HG03139 (cell line): ENCODE results near the gene PPP1R1C.

Experiments
- ATAC-seq: cut with Tn5 transposase; IDR thresholded peaks from one replicate; pipeline ENCODE4 v1.9.1; 2021; ENCODE audit not compliant: unreplicated experiment

PPP1R1C gene

GRCh38 chr2:182098648-182099047 is 113.0 kb downstream of the PPP1R1C start:
- no peak for ATAC-seq

GRCh38 chr2:182101263-182101662 is 115.6 kb downstream of the PPP1R1C start:
- no peak for ATAC-seq

- ATAC-seq = no peak
Measured at GRCh38 chr2:182103526-182103925, 117.9 kb downstream of the PPP1R1C start.

GRCh38 chr2:182110347-182110746 is 124.7 kb downstream of the PPP1R1C start:
- no peak for ATAC-seq

GRCh38 chr2:182113334-182113733 is 127.7 kb downstream of the PPP1R1C start:
- ATAC-seq = no peak

DNA sequence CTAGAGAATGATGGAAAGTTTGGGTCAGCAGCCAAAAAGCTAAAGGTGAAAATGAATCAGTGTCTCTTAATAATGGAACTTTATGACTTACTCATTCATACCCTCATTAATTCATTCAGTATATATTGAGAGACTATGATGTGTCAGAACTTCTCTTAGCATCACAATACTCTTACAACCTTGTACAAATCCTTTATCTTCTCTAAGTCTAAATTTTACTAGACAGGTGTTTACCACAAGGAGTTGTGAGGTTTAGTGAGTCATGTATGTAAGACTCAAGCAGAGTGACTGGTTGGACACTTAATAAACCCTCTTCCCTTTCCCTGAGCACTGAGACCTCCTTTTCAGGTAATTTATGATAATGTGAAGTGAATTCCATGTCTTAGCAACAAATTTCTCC is 129.6 kb downstream of the PPP1R1C start:
- no peak for ATAC-seq

DNA sequence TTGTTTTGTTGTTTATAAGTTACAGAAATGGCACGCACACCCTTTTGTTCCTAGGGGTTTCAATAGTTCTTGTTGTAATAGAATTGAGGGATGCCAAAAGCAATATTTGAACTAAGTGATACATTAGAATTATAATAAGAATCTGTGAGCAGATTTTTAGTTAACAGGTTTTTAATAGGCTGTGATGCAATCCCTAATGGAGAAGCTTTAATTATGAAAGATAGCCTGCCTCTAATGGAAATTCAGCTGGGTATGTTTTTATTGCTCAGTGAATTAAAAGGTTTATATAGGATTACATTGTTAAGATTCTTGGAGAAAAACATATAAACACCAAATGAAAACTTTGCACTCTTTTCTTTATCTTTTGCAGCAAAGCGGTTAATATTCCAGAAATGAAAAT is 131.1 kb downstream of the PPP1R1C start:
- no peak for ATAC-seq

GRCh38 chr2:182117196-182117595 is 131.5 kb downstream of the PPP1R1C start:
- no peak for ATAC-seq

DNA sequence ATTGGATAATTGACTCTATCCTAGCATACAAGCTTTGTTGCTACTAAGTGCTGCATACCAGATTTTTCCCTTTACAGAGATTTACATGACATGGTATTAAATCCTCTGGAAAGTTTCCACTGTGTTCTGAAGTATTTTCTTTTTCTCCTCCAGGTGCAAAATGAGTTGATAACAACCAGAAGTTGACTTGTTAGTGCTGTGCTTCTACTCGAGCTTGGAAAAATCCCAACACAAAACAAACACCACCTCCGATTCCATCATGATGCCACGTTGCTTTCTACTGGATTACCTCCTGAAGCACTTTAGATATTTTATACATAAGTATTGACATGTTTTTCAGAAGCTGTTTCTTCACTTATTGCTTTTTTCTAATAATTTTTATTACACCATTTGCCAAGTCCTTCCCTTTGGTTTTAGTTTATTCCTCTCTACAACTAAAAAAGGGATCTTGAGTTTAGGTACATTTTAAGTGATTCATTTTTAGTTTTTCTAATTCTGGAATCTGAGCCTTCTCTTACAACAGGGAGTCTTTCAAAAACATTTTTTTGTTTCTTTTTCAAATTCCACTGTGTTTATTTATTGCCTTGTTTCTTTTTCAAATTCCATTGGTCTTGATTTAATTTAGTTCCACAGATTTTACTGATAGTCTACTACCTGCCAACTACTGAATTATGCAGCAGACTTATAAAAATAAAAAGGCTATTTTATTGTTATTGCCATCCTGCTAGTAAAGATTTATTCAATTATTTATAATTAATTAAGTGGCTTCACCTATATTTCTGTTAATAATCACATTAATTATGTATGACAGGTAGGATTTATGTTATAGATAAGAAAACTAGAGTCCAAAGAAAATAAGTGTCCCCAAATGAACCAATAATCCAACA is 143.4 kb downstream of the PPP1R1C start:
- ATAC-seq = no peak

DNA sequence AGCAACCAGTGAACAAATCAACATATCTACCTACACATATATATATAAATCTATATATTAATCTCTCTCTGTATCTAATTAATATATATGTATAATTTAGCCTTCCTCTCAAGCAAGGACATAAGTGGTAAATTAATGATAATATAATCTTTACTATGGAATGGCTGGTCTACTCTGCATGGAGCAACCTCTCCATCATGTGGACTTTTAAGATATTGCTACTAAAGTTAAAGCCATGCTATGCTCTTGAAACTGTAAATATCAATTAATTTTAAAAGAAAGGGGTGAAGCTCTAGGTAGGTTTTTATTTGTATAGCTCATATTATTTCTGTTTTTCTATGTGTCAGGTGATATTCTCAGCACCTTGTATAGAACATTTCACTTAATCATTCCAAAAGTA is 147.0 kb downstream of the PPP1R1C start:
- ATAC-seq = no peak

DNA sequence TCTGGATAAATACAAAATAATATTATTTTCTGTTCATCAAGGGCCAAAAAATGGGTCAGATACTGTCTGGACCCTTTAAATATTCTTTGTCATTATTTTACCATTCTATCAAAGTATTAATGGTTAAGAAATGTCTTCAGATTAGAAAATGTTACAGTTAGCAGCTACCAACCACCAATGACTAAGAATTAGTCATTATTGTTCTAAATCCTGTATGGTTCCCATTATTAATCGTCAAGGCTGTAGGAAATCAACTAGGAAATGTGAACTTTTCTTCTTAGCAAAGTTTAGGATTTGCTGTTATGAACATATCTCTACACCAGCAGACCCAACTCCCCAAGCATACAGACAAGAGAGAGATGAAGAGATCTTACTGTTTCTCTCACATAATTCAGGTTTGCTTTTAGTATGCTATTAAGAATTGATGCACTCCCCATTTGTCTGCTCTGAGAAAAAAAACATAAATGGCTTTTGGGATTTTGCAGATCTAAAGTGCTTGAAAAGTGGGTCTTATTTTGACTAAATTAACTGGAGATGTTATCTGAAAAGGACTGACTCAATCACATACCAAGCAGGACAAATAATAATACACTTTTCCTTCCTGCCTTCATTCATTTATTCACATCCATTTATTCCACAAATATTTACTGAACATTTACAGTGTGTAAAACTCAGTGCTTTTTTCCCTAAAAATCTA is 147.7 kb downstream of the PPP1R1C start:
- ATAC-seq = no peak

- ATAC-seq = no peak
Measured at GRCh38 chr2:182134201-182134600, 148.5 kb downstream of the PPP1R1C start.

GRCh38 chr2:182142062-182142461 is 156.4 kb downstream of the PPP1R1C start:
- ATAC-seq = no peak

- ATAC-seq = no peak
Measured at GRCh38 chr2:182144041-182144775, 158.6 kb downstream of the PPP1R1C start.

DNA sequence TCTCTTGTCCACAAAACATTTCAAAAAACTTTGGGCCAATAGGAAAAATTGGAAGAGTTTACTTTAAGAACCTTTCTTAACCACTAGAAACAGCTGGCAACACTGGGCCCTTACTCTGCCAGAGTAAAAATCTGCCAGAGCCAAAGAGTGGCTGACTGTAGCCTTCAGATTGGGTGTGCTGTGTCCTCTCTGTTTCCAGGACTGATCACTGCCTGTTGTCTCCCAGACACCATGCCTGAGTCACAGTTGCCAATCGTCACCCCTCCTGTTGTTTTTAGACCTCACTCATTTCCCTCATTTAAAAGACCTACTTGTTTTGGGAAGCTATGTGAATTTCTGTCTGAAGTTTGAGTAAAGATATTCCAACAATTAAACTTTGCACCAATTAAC is 159.1 kb downstream of the PPP1R1C start:
- no peak for ATAC-seq

GRCh38 chr2:182148344-182148743 is 162.7 kb downstream of the PPP1R1C start:
- ATAC-seq = no peak

- no peak for ATAC-seq
Measured at GRCh38 chr2:182163878-182164277, 178.2 kb downstream of the PPP1R1C start.

DNA sequence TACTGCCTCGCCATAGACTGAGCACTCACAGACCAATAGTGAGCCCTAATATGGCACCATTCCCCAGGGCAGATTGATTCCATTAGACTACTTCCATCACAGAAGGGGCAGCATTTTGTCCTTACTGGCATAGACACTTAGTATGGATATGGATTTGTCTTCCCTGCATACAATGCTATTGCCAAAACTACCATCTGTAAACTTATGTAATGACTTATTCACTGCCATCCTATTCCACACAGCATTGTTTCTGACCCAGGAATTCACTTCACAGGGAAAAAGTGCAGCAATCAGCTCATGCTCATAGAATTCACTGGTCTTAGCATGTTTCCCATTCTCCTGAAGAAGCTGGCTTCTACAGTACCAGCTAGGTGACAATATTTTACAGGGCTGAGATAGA is 179.0 kb downstream of the PPP1R1C start:
- ATAC-seq = no peak

DNA sequence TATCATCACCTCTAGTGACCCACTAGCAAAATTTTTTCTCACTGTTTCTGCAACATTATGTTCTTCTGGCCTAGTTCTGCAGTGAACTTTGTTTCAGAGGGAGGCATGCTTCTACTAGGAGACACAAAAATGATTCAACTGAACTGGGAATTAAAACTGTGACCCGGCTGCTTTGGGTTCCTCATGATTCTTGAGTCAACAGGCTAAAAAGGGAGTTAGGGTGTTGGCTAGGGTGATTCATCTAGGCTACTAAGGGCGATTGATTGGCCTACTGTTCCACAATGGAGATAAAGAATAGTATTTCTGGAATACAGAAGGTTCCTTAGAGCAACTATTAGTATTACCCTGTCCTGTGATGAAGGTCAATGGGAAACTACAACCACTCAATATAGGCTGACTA is 179.5 kb downstream of the PPP1R1C start:
- no peak for ATAC-seq

DNA sequence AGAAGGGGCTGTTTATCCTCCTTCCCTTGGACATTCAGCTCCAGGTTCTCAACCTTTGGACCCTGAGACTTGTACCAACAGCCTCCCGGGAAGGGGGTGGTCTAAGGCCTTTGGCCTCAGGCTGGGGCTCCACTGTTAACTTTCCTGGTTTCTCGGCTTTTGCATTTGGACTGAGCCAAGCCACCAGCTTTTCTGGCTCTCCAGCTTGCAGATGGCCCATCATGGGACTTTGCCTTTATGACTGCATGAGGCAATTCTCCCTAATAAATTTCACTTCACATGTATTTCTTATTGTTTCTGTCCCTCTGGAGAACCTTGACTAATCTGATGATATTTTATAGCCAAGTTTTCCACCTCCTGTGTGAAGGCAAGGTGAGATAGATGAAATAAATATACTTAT is 180.8 kb downstream of the PPP1R1C start:
- ATAC-seq = no peak

- no peak for ATAC-seq
Measured at GRCh38 chr2:182166841-182167240, 181.2 kb downstream of the PPP1R1C start.
